ENCODE data around the gene FGD6.
"Not testable (repeated sequence)": the region's sequence is repeated elsewhere in the genome, so short reads cannot be mapped to it uniquely, and the experiment has no call there.

The FGD6 gene

DNA sequence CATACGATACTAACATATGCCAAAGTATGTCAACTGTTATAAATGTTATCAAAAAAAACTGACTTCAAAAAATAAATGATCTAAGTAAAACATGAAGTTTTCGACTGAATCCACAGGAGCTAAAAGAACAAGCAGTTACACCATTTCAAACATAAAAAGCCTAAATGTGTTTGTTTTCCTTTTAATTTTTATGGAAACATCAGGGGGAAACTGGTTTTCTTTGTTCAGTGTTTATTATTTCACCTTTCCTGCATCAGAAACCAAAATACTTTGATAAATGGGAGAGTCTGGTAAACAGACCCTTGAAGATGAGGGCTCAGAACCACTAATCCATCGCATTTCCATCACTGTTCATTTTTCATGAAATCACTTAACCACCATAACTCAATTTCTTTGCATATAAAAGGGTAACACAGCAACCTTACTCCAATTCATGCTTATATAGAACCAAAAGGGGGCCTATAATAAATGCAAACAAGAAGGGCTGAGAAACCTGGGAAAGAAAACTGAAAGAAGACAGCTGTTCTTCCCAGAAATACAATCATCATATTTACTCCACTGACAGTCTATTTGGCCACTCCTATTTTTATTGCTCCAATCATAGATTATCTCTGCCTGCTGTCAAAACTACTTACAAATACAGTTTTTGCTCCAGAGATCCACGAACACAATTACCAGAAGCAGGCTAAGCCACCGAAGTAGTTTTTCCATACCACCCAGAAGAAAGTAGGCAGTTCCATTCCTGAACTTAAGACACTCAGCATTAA is 17.0 kb downstream of the FGD6 start:
- Histone ChIP-seq H3K9me3 (no peaks in the 10 kb centered on the region), H3K27ac (no peak overlapping the region), H3K4me3 (ENCODE audit: low read depth in 1 of 2, low read length in 1 of 2) (no peak overlapping the region), H3K36me3 (no peaks in the 10 kb centered on the region), H3K4me1 (ENCODE audit: control insufficient read depth in 1 of 2, insufficient read depth in 1 of 2, low read depth in 1 of 2, low read length in 1 of 2) (peaks cover 6% of the 10 kb centered on the region in 2 experiments), H3K27me3 (no peaks in the 10 kb centered on the region)
- TF ChIP-seq, protein P1, sequence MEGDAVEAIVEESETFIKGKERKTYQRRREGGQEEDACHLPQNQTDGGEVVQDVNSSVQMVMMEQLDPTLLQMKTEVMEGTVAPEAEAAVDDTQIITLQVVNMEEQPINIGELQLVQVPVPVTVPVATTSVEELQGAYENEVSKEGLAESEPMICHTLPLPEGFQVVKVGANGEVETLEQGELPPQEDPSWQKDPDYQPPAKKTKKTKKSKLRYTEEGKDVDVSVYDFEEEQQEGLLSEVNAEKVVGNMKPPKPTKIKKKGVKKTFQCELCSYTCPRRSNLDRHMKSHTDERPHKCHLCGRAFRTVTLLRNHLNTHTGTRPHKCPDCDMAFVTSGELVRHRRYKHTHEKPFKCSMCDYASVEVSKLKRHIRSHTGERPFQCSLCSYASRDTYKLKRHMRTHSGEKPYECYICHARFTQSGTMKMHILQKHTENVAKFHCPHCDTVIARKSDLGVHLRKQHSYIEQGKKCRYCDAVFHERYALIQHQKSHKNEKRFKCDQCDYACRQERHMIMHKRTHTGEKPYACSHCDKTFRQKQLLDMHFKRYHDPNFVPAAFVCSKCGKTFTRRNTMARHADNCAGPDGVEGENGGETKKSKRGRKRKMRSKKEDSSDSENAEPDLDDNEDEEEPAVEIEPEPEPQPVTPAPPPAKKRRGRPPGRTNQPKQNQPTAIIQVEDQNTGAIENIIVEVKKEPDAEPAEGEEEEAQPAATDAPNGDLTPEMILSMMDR (IDR thresholded peaks at IDR 0.05) = no peak

DNA sequence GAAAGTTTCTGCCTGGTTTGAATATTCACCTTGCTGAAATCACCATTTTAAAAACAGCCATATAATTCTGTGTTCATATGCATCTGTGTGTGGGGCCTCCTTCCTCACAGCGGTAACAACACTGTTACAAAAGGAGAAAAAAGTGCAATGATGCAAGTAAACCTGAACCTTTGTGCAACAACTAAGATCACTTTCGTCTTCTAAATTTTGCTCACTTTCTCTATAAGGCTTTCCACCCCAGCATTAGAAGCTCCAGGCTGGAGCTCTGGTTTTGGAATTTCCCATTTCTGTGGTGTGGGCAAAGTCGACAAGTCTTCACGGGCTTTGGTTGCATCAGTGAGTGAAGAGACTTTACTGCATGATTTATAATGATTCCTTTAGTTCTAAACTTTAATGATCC is 18.4 kb downstream of the FGD6 start:
- TF ChIP-seq, protein P1 (IDR thresholded peaks at IDR 0.05) = no peak
- Histone ChIP-seq H3K4me1 (ENCODE audit: control insufficient read depth in 1 of 2, insufficient read depth in 1 of 2, low read depth in 1 of 2, low read length in 1 of 2) (peaks cover 6% of the 10 kb centered on the region in 2 experiments), H3K27me3 (no peaks in the 10 kb centered on the region), H3K9me3 (no peaks in the 10 kb centered on the region), H3K4me3 (ENCODE audit: low read depth in 1 of 2, low read length in 1 of 2) (no peak overlapping the region), H3K27ac (no peak overlapping the region), H3K36me3 (no peaks in the 10 kb centered on the region)

DNA sequence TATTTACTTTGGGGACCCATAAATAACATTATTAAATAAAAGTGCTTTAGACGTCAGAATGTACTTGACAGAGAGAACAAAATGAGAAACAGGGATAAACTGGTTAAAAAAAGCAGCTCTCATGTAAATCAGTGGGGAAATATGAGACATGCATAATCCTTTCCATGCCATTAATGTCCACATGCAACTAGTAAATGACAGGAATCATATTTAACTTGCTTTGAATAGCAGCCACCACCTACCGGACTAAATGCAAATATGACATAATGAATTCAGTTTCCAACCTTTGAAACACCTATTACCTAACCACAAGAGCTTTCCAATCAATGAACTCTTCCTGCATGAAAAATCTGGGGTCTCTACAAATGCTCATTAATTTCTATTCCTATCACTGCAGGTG is 19.6 kb downstream of the FGD6 start:
- Histone ChIP-seq H3K27ac (no peak overlapping the region), H3K4me3 (ENCODE audit: low read depth in 1 of 2, low read length in 1 of 2) (no peak overlapping the region), H3K36me3 (no peaks in the 10 kb centered on the region), H3K9me3 (no peaks in the 10 kb centered on the region), H3K4me1 (ENCODE audit: control insufficient read depth in 1 of 2, insufficient read depth in 1 of 2, low read depth in 1 of 2, low read length in 1 of 2) (peaks cover 6% of the 10 kb centered on the region in 2 experiments), H3K27me3 (no peaks in the 10 kb centered on the region)
- TF ChIP-seq, protein P1 (IDR thresholded peaks at IDR 0.05) = no peak

DNA sequence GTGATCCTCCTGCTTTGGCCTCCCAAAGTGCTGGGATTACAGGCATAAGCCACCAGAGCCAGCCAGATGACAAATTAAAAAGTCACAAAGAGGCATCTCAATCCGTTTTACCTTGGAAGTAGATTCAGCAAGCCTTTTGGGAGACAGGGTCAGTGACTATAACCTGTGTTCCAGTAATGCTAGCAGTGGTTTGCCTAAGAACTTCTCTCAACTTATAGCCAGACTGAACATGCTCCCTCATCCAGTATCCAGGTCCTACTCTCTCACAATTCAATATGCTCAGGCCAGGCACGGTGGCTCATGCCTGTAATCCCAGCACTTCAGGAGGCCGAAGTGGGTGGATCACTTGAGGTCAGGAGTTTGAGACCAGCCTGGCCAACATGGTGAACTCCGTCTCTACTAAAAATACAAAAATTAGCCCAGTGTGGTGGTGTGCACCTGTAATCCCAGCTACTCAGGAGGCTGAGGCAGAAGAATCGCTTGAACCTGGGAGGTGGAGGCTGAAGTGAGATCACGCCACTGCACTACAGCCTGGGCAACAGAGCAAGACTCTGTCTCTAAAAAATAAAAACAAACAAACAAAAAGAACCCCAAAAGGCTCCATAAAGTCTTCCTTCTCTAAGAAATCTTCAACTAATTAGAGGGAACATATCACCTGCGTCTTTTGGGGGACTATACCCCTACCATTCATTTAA is 20.2 kb downstream of the FGD6 start:
- not testable (repeated sequence) for H3K27me3 ChIP-seq; H3K9me3 ChIP-seq; H3K4me3 ChIP-seq (ENCODE audit: low read depth in 1 of 2, low read length in 1 of 2); H3K4me1 ChIP-seq (ENCODE audit: control insufficient read depth in 1 of 2, insufficient read depth in 1 of 2, low read depth in 1 of 2, low read length in 1 of 2); H3K36me3 ChIP-seq; H3K27ac ChIP-seq

DNA sequence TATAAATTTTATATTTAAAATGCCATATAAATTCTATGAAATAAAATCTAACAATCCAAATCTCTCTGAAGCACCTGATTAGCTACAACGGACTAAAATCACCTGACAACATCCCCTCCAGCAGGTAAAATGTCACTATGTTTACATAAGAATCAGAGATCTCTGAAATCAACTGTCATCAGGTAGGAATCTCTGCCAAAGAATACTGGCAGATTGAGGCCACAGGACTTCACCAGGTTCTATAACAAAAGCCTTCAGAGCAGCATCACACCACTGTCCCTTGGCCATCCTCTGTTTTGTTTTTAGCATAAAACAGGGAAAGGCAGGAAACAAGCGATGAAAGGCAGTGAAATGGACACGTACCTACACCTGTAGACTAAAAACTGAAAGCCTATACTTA is 22.1 kb downstream of the FGD6 start:
- peaks cover 6% of the 10 kb centered on the region in 2 experiments for H3K4me1 ChIP-seq (ENCODE audit: control insufficient read depth in 1 of 2, insufficient read depth in 1 of 2, low read depth in 1 of 2, low read length in 1 of 2)
- TF ChIP-seq, protein P1 (IDR thresholded peaks at IDR 0.05) = no peak
- H3K36me3 ChIP-seq = no peaks in the 10 kb centered on the region
- H3K27me3 ChIP-seq = no peaks in the 10 kb centered on the region
- no peak overlapping the region for H3K4me3 ChIP-seq (ENCODE audit: low read depth in 1 of 2, low read length in 1 of 2)
- H3K27ac ChIP-seq = no peak overlapping the region
- H3K9me3 ChIP-seq = no peaks in the 10 kb centered on the region

DNA sequence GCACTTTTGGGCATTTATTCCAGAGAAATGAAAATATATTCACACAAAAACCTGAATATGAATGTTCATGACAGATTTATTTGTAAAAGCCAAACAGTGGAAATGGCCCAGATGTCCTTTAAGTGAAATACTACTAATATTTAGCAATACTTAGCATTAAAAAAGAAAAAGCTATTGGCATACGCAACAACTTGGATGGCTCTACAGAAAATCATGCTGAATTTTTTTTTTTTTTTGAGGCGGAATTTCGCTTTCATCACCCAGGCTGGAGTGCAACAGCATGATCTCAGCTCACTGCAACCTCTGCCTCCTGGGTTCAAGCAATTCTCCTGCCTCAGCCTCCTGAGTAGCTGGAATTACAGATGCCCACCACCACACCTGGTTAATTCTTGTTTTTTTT is 24.1 kb downstream of the FGD6 start:
- no peaks in the 10 kb centered on the region for H3K36me3 ChIP-seq
- no peak overlapping the region for H3K27ac ChIP-seq
- no peaks in the 10 kb centered on the region for H3K27me3 ChIP-seq
- TF ChIP-seq, protein P1 (IDR thresholded peaks at IDR 0.05) = no peak
- no peak overlapping the region for H3K4me3 ChIP-seq (ENCODE audit: low read depth in 1 of 2, low read length in 1 of 2)
- no peaks in the 10 kb centered on the region for H3K4me1 ChIP-seq (ENCODE audit: control insufficient read depth in 1 of 2, insufficient read depth in 1 of 2, low read depth in 1 of 2, low read length in 1 of 2)
- H3K9me3 ChIP-seq = no peaks in the 10 kb centered on the region

All from neutrophil (primary cell).